Endothelial cell of umbilical vein (primary cell): ENCODE measurements around the gene ABLIM2. TPM values are rescaled to one million over a fixed set of nuclear protein-coding genes. Genes with fewer than 3 reads are reported as not detected.

Experiments
- BruUV-seq: library from RNA; stranded (reverse); fragments of 400-500 nt; replicated peaks from 2 replicates; lab custom pipeline; 2021; lab: Mats Ljungman, UMichigan
- CTCF ChIA-PET: fragments of 300-600, 350-600 bp; sonication (Branson Sonifier 250); formaldehyde crosslinking; loops from one replicate; lab custom pipeline; 2021; ENCODE audit warnings: antibody characterized with exemption, inconsistent platforms; lab: Charles Lee
- POLR2A ChIA-PET: fragments of 300-600, 350-600 bp; sonication (Branson Sonifier 250); formaldehyde crosslinking; loops from one replicate; lab custom pipeline; 2021; ENCODE audit warnings: antibody characterized with exemption, inconsistent platforms; lab: Charles Lee
- DNase-seq: peaks from one replicate; pipeline ENCODE4 v3.0.0-alpha.2; 2011; ENCODE audit warnings: low read depth, low spot score
- FAIRE-seq: peaks from 2 replicates; lab custom pipeline; 2011; peaks lifted over from hg19 to GRCh38; lab: Jason Lieb, UNC
- H2AFZ ChIP-seq: 2 replicates; pipeline ENCODE4 v1.6.0; 2012; ENCODE audit warnings: low read depth, low read length, control low read depth, inconsistent platforms
- H3K27ac ChIP-seq: 2 replicates; pipeline ENCODE4 v1.5.1; 2011; ENCODE audit warnings: low read depth, mild to moderate bottlenecking, control low read depth, low read length, moderate library complexity; ENCODE audit not compliant: insufficient read depth
- H3K27me3 ChIP-seq, 2 experiments: 2 replicates each; pipeline versions ENCODE4 v1.6.0 to v1.6.1; 2011; ENCODE audit warnings: low read length in 2 of 2, mixed read lengths in 1 of 2; ENCODE audit not compliant: control insufficient read depth in 2 of 2, insufficient read depth in 2 of 2
- H3K36me3 ChIP-seq, 2 experiments: 2 replicates in 1 of 2; 3 replicates in 1 of 2; pipeline ENCODE4 v1.5.1; 2011; ENCODE audit warnings: low read length in 2 of 2, mild to moderate bottlenecking in 1 of 2, moderate library complexity in 1 of 2; ENCODE audit not compliant: control insufficient read depth in 2 of 2, insufficient read depth in 2 of 2; ENCODE audit errors: extremely low read depth in 1 of 2
- H3K4me1 ChIP-seq: 3 replicates; pipeline ENCODE4 v1.5.1; 2011; ENCODE audit warnings: mild to moderate bottlenecking, low read length; ENCODE audit not compliant: control insufficient read depth, insufficient read depth; ENCODE audit errors: extremely low read depth
- H3K4me2 ChIP-seq: 2 replicates; pipeline ENCODE4 v1.6.1; 2011; ENCODE audit warnings: low read length, control low read depth, mixed read lengths; ENCODE audit not compliant: insufficient read depth
- H3K4me3 ChIP-seq, 3 experiments: fragments of 200-600 bp in 1 of 3; sonication (generic), shearing (Covaris generic) in 1 of 3; replicated peaks in 1 of 3; 2 replicates each; pipeline ENCODE4 v1.5.1; 2011 to 2016; ENCODE audit warnings: control low read depth in 3 of 3, low read length in 3 of 3, mild to moderate bottlenecking in 2 of 3, inconsistent platforms in 1 of 3, low read depth in 1 of 3, moderate library complexity in 1 of 3; ENCODE audit not compliant: insufficient read depth in 1 of 3
- H3K79me2 ChIP-seq: 2 replicates; pipeline ENCODE4 v1.6.0; 2012; ENCODE audit warnings: low read length, inconsistent platforms; ENCODE audit not compliant: control insufficient read depth, insufficient read depth
- H3K9ac ChIP-seq: replicated peaks from 2 replicates; pipeline ENCODE3; 2011; ENCODE audit warnings: low read length, control low read depth; ENCODE audit not compliant: insufficient read depth; ENCODE audit errors: extremely low read depth
- H3K9me1 ChIP-seq: replicated peaks from 3 replicates; pipeline ENCODE4 v1.6.0; 2011; ENCODE audit warnings: mild to moderate bottlenecking, low read length; ENCODE audit not compliant: control insufficient read depth, insufficient read depth; ENCODE audit errors: extremely low read depth
- H3K9me3 ChIP-seq: replicated peaks from 2 replicates; pipeline ENCODE4 v1.5.1; 2012; ENCODE audit warnings: low read length, inconsistent platforms; ENCODE audit not compliant: control insufficient read depth, insufficient read depth
- H4K20me1 ChIP-seq: replicated peaks from 2 replicates; pipeline ENCODE3; 2011; ENCODE audit warnings: mild to moderate bottlenecking, low read length; ENCODE audit not compliant: control insufficient read depth, insufficient read depth; ENCODE audit errors: extremely low read depth
- CTCF ChIP-seq, 2 donors: IDR thresholded peaks; 1 replicate in 1 of 2; 2 replicates in 1 of 2; pipeline ENCODE4 v1.5.1; 2011; ENCODE audit warnings: low read length in 2 of 2, mild to moderate bottlenecking in 2 of 2, moderate library complexity in 2 of 2, control low read depth in 1 of 2, inconsistent platforms in 1 of 2, low read depth in 1 of 2; ENCODE audit not compliant: insufficient read depth in 1 of 2; ENCODE audit errors: extremely low read depth in 1 of 2
- EZH2 ChIP-seq: IDR thresholded peaks from 2 replicates; pipeline ENCODE4 v1.6.1; 2012; ENCODE audit warnings: borderline replicate concordance, low read depth, mild to moderate bottlenecking, moderate library complexity, low read length, inconsistent platforms; ENCODE audit not compliant: severe bottlenecking
- FOS ChIP-seq: IDR thresholded peaks from 2 replicates; pipeline ENCODE4 v1.6.1; 2011; ENCODE audit warnings: mild to moderate bottlenecking, low read length, moderate library complexity, borderline replicate concordance; ENCODE audit not compliant: insufficient read depth
- GATA2 ChIP-seq: IDR thresholded peaks from 2 replicates; pipeline ENCODE4 v1.7.0; 2011; ENCODE audit warnings: low read depth, mild to moderate bottlenecking, moderate library complexity, mixed read lengths, low read length; ENCODE audit not compliant: insufficient read length, insufficient read depth
- JUN ChIP-seq: IDR thresholded peaks from 2 replicates; pipeline ENCODE4 v1.6.1; 2011; ENCODE audit warnings: borderline replicate concordance, low read depth; ENCODE audit not compliant: insufficient read length, insufficient read depth
- MAX ChIP-seq: IDR thresholded peaks from 2 replicates; pipeline ENCODE4 v1.6.1; 2011; ENCODE audit not compliant: insufficient read depth, insufficient read length
- MYC ChIP-seq: IDR thresholded peaks from one replicate; pipeline ENCODE4 v1.6.1; 2011; ENCODE audit warnings: mild to moderate bottlenecking, low read depth, low read length
- POLR2A ChIP-seq: IDR thresholded peaks from 2 replicates; pipeline ENCODE4 v1.6.1; 2012; ENCODE audit warnings: low read depth, mild to moderate bottlenecking, control low read depth, low read length
- POLR2AphosphoS5 ChIP-seq: IDR thresholded peaks from 2 replicates; pipeline ENCODE4 v1.6.1; 2012; ENCODE audit warnings: low read depth, mild to moderate bottlenecking, control low read depth, low read length, moderate library complexity; ENCODE audit not compliant: insufficient read depth
- dilution Hi-C: fragments of 300-500 bp; cut with MboI; formaldehyde crosslinking; loops from one replicate; pipeline ENCODE4 v1.15.0; 2019; ENCODE audit warnings: low sequenced_read_pairs; ENCODE audit not compliant: extremely low pct_ligation_motif_present
- intact Hi-C: fragments of 100-400 bp; cut with micrococcal nuclease; formaldehyde crosslinking; loops from one replicate; pipeline ENCODE4 v1.10.0; 2022
- polyA plus RNA-seq, 4 experiments: library from polyadenylated mRNA; depleted of rRNA in 3 of 4; stranded (reverse) in 3 of 4; unstranded in 1 of 4; fragments of >200 nt; gene quantifications; 2 replicates each; pipeline versions ENCODE4 v1.2.1 to v1.2.3, GENCODE V29; 2011 to 2012; ENCODE audit warnings: missing spikeins in 1 of 4
- total RNA-seq: library from RNA; stranded (reverse); gene quantifications from 2 replicates; pipeline ENCODE4 v1.2.3, GENCODE V29; 2021

The ABLIM2 gene
- total and polyA plus RNA-seq, 2 donors (not counting 3 experiments of a cell fraction or from before 2014, with no cell fraction given), result 0.28 to 0.66 TPM

- ChIA-PET POLR2A (no interaction called here), CTCF (interaction anchor here (1.2 to 3.8 kb wide), 4 partner anchors 8 to 162 kb away, joined by 4 to 20 read pairs (median 15); no protein-coding TSS in a partner anchor)
- H3K9ac ChIP-seq, result no peak overlapping the region
- no peaks in the 10 kb centered on the region for H3K9me3 ChIP-seq
- peaks cover 43% of the 10 kb centered on the region for H3K4me1 ChIP-seq
- dilution Hi-C loops (no loop called here), intact Hi-C loops (loop anchor here (1.0 kb wide), 1 partner anchor 105 kb away; no protein-coding TSS in a partner anchor)
- no peak overlapping the region for H2AFZ ChIP-seq
- no peak for TF ChIP-seq POLR2AphosphoS5
- TF ChIP-seq CTCF (IDR thresholded peaks at IDR 0.05; ENCODE audit: extremely low read depth in 1 of 2, insufficient read depth in 1 of 2, low read depth in 1 of 2, low read length in 2 of 2), result no peak
- no peak for TF ChIP-seq EZH2
- TF ChIP-seq MYC, result no peak
- TF ChIP-seq GATA2, result no peak
- TF ChIP-seq FOS, result no peak
- TF ChIP-seq MAX, result no peak
- TF ChIP-seq POLR2A, result no peak
- no peak for TF ChIP-seq JUN
- peaks cover 13% of the 10 kb centered on the region for H3K79me2 ChIP-seq
- H3K36me3 ChIP-seq, result no peaks in the 10 kb centered on the region
- no peaks in the 10 kb centered on the region for H3K27me3 ChIP-seq
- FAIRE-seq, result no peak
- BruUV-seq, result no TSS peak
- no peaks in the 10 kb centered on the region for H3K9me1 ChIP-seq
- DNase-seq, result no peak
- H3K27ac ChIP-seq, result no peak overlapping the region
- no peak overlapping the region for H3K4me2 ChIP-seq
- H4K20me1 ChIP-seq, result no peaks in the 10 kb centered on the region
- H3K4me3 ChIP-seq, result no peak overlapping the region
Observed at GRCh38 chr4:7966281-7967062, 192.1 kb downstream of the ABLIM2 start.
